Thoracic aorta (tissue), 2 donors: ENCODE measurements around the gene ACADS. TPM values are rescaled to one million over a fixed set of nuclear protein-coding genes. Genes with fewer than 3 reads are reported as not detected.
A peak's percentile ranks its signal among the peaks of the same experiment; 100 is the strongest.

Experiments
- ATAC-seq: fragments of 150-250 bp; one replicate; pipeline ENCODE4 v1.8.0; 2017; ENCODE audit warnings: low read depth; ENCODE audit not compliant: insufficient number of reproducible peaks, low FRiP score
- DNase-seq: peaks from one replicate; pipeline ENCODE4 v3.0.0-alpha.2; 2020; ENCODE audit warnings: low spot score
- H3K27ac ChIP-seq, 2 donors: fragments of 200-600 bp; sonication (generic); 1 replicate in 1 of 2; 2 replicates in 1 of 2; pipeline ENCODE4 v1.5.1; 2016; ENCODE audit warnings: mild to moderate bottlenecking in 2 of 2, moderate library complexity in 2 of 2
- H3K27me3 ChIP-seq: fragments of 200-600 bp; sonication (generic); replicated peaks from 2 replicates; pipeline ENCODE4 v1.6.0; 2016; ENCODE audit warnings: mild to moderate bottlenecking; ENCODE audit not compliant: insufficient read depth
- H3K36me3 ChIP-seq: fragments of 200-600 bp; sonication (generic); one replicate; pipeline ENCODE4 v1.5.1; 2016
- H3K4me1 ChIP-seq, 2 donors: fragments of 200-600 bp; sonication (generic); 1 replicate in 1 of 2; 2 replicates in 1 of 2; pipeline versions ENCODE4 v1.5.1 to v1.6.0; 2016; ENCODE audit warnings: low read depth in 2 of 2, mild to moderate bottlenecking in 1 of 2; ENCODE audit not compliant: control insufficient read depth in 1 of 2
- H3K4me3 ChIP-seq: fragments of 200-600 bp; sonication (generic); 2 replicates; pipeline ENCODE4 v1.5.1; 2016; ENCODE audit warnings: mild to moderate bottlenecking
- H3K9me3 ChIP-seq: fragments of 200-600 bp; sonication (generic); 2 replicates; pipeline ENCODE4 v1.5.1; 2016
- total RNA-seq, 2 donors: library from RNA; depleted of rRNA; stranded (reverse); fragments of >200 nt; gene quantifications; one replicate each; pipeline versions ENCODE4 v1.1.0 to v1.2.3, GENCODE V29; 2016
- TF ChIP-seq, protein P1 (sequence below): fragments of 200-600 bp; sonication (generic); IDR thresholded peaks from one replicate; pipeline ENCODE4 v1.5.1; 2019; ENCODE audit warnings: antibody characterized with exemption

Gene ACADS
- total RNA-seq, 2 donors from 2014 or later: 18.3 to 19.6 TPM

DNA sequence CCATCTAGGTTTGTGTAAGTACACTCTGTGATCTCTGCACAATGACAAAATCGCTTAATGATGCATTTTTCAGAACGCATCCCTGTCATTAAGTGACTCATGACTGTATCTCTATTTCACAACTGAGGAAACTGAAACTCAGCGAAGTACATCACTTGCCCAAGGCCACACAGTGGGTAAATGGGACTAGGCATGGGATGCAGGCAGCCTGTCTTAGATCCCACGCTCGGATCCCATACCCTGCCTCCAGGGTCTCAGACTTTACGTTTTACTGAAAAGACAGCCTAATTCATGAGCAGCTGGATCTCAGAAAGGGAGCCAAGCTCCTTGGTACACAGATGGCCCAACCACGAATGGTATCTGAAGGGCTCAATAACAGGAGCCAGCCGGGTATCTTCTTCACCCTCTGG is 41.1 kb upstream of the ACADS start:
- Histone ChIP-seq H3K27me3 (no peaks in the 10 kb centered on the region), H3K36me3 (no peaks in the 10 kb centered on the region), H3K27ac (no peak overlapping the region), H3K4me1 (peaks cover 16 to 18% of the 10 kb centered on the region in 2 donors), H3K4me3 (no peak overlapping the region), H3K9me3 (no peaks in the 10 kb centered on the region)
- ATAC-seq (no peak), DNase-seq (no peak)
- TF ChIP-seq, protein P1, sequence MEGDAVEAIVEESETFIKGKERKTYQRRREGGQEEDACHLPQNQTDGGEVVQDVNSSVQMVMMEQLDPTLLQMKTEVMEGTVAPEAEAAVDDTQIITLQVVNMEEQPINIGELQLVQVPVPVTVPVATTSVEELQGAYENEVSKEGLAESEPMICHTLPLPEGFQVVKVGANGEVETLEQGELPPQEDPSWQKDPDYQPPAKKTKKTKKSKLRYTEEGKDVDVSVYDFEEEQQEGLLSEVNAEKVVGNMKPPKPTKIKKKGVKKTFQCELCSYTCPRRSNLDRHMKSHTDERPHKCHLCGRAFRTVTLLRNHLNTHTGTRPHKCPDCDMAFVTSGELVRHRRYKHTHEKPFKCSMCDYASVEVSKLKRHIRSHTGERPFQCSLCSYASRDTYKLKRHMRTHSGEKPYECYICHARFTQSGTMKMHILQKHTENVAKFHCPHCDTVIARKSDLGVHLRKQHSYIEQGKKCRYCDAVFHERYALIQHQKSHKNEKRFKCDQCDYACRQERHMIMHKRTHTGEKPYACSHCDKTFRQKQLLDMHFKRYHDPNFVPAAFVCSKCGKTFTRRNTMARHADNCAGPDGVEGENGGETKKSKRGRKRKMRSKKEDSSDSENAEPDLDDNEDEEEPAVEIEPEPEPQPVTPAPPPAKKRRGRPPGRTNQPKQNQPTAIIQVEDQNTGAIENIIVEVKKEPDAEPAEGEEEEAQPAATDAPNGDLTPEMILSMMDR: no peak

DNA sequence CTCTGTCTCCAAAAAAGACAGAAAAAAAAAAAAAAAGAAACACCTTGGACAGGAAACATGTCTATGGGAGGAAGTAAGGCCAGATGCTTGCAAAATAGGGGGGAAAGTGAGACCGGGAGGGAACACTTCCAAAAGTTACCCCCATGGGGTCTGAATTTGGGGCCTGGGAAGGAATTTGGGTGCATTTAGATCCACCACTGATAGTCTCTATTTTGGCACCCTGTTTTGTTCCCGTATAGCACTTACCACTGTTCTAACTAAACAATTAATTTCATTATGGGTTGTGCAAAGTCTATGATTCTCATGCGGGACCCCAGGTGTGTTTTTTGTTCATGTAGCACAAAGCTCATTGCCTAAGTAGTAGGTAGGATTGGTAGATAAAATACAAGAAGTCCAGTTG is 40.1 kb upstream of the ACADS start:
- H3K27me3 ChIP-seq: no peaks in the 10 kb centered on the region
- DNase-seq (no peak), ATAC-seq (no peak)
- H3K36me3 ChIP-seq: no peaks in the 10 kb centered on the region
- peak overlapping the region; percentile 93 for H3K4me3 ChIP-seq
- peaks cover 19 to 25% of the 10 kb centered on the region in 2 donors for H3K4me1 ChIP-seq
- H3K9me3 ChIP-seq: no peaks in the 10 kb centered on the region
- H3K27ac ChIP-seq: peak overlapping the region in 1 of 2 donors; percentile 86
- TF ChIP-seq, protein P1: no peak

DNA sequence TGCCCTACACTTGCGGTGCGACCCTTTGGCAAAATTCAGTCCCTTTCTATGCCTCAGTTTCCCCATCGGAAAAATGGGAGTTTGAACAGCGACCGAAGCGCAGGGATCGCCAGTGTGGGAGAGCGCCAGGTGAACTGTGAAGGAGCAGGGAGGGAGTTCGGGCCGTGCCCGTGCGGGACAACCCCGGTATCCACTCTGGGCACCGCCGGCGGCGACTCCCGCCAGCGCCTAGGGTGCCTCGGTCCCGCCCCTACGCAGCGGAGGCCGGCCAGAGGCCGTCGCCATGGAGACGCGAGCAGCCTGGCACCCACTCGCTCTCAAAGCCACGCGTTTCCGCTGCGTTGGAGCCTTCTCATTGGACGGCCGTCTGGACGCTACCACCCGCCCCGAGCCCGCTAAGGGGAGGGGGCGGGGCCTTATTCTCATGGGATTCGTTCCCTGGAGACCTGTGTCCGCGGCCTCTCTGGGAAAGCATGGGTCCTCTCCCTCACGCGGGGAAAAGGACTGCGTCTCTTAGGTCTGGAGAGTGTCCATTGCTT is 39.4 kb upstream of the ACADS start:
- Histone ChIP-seq H3K27me3 (no peaks in the 10 kb centered on the region), H3K27ac (peak overlapping the region; percentile 85 to 86), H3K4me3 (peak overlapping the region; percentile 93), H3K9me3 (no peaks in the 10 kb centered on the region), H3K4me1 (peaks cover 19 to 27% of the 10 kb centered on the region in 2 donors), H3K36me3 (no peaks in the 10 kb centered on the region)
- TF ChIP-seq, protein P1: no peak
- DNase-seq (peak; percentile 93), ATAC-seq (peak; percentile 77)

DNA sequence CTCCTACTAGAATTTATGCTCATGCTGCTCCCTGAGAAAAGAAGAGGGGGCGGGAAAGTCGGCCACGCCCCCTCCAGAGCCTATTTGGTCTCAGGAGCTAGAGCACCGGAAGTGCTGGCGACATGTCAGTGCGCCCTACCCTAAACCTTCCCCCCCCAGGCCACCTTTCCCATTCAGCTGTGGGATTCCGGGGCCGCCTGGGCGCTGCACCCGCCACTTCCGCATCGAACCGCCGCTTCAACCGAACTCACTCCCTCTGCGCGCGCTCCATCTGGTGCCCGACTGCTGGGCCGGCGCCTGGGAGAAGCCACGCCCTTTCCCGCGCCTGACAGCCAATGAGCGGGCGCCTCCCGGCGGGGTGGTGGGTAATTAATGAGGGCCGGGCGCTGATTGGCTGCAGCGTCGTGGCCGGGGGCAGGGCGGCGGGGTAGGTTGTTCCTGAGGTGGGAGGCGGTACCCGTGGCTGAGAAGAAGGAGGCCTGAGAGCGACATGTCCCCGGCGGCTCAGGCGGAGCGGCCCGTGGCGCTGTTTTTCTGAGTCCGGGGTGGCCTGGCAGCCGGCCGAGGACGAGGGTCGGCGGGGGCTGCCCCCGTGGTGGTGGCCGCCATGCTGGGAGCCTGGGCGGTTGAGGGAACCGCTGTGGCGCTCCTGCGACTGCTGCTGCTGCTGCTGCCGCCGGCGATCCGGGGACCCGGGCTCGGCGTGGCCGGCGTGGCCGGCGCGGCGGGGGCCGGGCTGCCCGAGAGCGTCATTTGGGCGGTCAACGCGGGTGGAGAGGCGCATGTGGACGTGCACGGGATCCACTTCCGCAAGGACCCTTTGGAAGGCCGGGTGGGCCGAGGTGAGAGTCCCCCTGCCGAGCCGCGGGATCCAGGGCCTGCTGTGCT is 38.7 kb upstream of the ACADS start, which contains the start of gene MLEC:
Gene MLEC, plus strand, starts transcription at position 460 of the 888 bp plus-strand sequence. Its CDS starts 148 bp downstream, at position 608.
- ATAC-seq (peak; percentile 95), DNase-seq (peak; percentile 97)
- H3K9me3 ChIP-seq: no peaks in the 10 kb centered on the region
- peak within 1 kb of the TSS; percentile 85 to 86 for H3K27ac ChIP-seq
- peaks cover 19 to 27% of the 10 kb centered on the region in 2 donors for H3K4me1 ChIP-seq
- H3K27me3 ChIP-seq: no peaks in the 10 kb centered on the region
- no peaks in the 10 kb centered on the region for H3K36me3 ChIP-seq
- H3K4me3 ChIP-seq: peak within 1 kb of the TSS; percentile 93
- TF ChIP-seq, protein P1: no peak

DNA sequence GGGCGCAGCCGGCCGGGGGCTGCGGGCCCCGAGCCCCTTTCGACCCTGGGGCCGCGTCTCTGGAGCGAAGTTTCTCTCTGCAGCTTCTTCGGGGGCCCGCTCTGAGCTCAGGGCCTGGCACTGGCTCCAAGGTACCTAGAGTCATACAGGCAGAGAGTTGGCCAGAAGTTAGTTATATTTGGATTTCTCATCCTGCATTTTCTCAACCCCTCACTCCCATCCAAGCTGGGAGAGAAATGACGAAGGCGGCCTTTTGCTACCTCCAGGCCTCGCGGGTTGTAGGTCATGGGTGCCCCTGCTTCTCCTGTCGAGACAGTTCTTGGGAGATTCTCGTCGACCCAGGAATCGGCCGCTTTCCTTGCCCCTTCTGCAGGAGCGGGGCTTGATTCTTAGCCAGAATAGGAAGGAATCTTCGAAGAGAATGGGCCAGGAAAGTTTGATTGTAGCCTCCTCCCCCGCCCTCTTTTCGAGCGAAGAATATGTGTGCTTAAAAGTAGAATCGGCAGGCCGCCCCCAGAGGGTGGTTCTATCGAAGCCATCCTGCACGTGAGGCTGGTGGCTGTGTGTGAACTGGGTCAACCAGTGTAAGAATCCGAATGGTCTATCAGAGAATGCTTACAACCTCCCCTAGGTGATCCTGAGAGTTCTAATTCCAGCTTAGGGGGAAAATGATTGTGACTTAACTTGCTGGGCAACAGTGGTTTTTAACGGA is 37.9 kb upstream of the ACADS start:
- no peaks in the 10 kb centered on the region for H3K27me3 ChIP-seq
- H3K4me3 ChIP-seq: peak overlapping the region; percentile 93
- TF ChIP-seq, protein P1: no peak
- H3K4me1 ChIP-seq: peaks cover 19 to 27% of the 10 kb centered on the region in 2 donors
- no peak for DNase-seq
- ATAC-seq: no peak
- H3K27ac ChIP-seq: peak overlapping the region; percentile 85 to 86
- H3K36me3 ChIP-seq: no peaks in the 10 kb centered on the region
- no peaks in the 10 kb centered on the region for H3K9me3 ChIP-seq
